GM12878 (cell line): ENCODE measurements around the gene PEX12. TPM values are rescaled to one million over a fixed set of nuclear protein-coding genes. Genes with fewer than 3 reads are reported as not detected.

Experiments used
- ATAC-seq: fragments of 200-7000 bp; cut with Tn5 transposase; 3 replicates; pipeline ENCODE4 v1.9.1; 2020; ENCODE audit warnings: mild to moderate bottlenecking, moderate library complexity
- BruUV-seq: library from RNA; stranded (reverse); fragments of 400-500 nt; replicated peaks from 2 replicates; lab custom pipeline; 2021; lab: Mats Ljungman, UMichigan
- CTCF ChIA-PET: fragments of 300-600 bp; sonication (Branson Sonifier 250); formaldehyde crosslinking; extraction: SDS; loops from one replicate; lab custom pipeline; 2021; ENCODE audit warnings: inconsistent platforms; lab: Yijun Ruan, JAX
- POLR2A ChIA-PET: fragments of 350-600 bp; formaldehyde crosslinking; extraction: SDS; loops from one replicate; lab custom pipeline; 2021; ENCODE audit warnings: inconsistent platforms; lab: Charles Lee
- RAD21 ChIA-PET: fragments of 300-600 bp; sonication (Branson Sonifier 250); formaldehyde crosslinking; loops from one replicate; lab custom pipeline; 2023; ENCODE audit warnings: antibody characterized with exemption; ENCODE audit not compliant: unreplicated experiment; lab: Charles Lee
- SMC1A ChIA-PET: fragments of 300-600 bp; sonication (Branson Sonifier 250); formaldehyde crosslinking; loops from one replicate; lab custom pipeline; 2023; ENCODE audit not compliant: unreplicated experiment, uncharacterized antibody; lab: Charles Lee
- DNase-seq: peaks from one replicate; pipeline ENCODE4 v3.0.0-alpha.2; 2011; ENCODE audit warnings: low read depth, low spot score
- FAIRE-seq: peaks from 3 replicates; lab custom pipeline; 2011; peaks lifted over from hg19 to GRCh38; lab: Jason Lieb, UNC
- H2AFZ ChIP-seq: 2 replicates; pipeline ENCODE4 v1.6.0; 2011; ENCODE audit warnings: low read depth, low read length, control low read depth; ENCODE audit not compliant: control insufficient read depth
- H3K27ac ChIP-seq: 2 replicates; pipeline ENCODE4 v1.5.1; 2011; ENCODE audit warnings: control low read depth; ENCODE audit not compliant: control insufficient read depth, insufficient read depth
- H3K27me3 ChIP-seq, 2 experiments: replicated peaks in 1 of 2; 2 replicates each; pipeline versions ENCODE4 v1.6.0 to v1.6.1; 2011; ENCODE audit warnings: low read length in 1 of 2; ENCODE audit not compliant: control insufficient read depth in 2 of 2, insufficient read depth in 2 of 2
- H3K36me3 ChIP-seq, 2 experiments: 2 replicates each; pipeline ENCODE4 v1.5.1; 2011; ENCODE audit warnings: low read length in 1 of 2; ENCODE audit not compliant: control insufficient read depth in 2 of 2, insufficient read depth in 2 of 2
- H3K4me1 ChIP-seq: 2 replicates; pipeline ENCODE4 v1.6.1; 2011; ENCODE audit warnings: mild to moderate bottlenecking, low read length, moderate library complexity, mixed read lengths; ENCODE audit not compliant: control insufficient read depth, insufficient read depth
- H3K4me2 ChIP-seq: 2 replicates; pipeline ENCODE4 v1.6.0; 2011; ENCODE audit warnings: control low read depth; ENCODE audit not compliant: control insufficient read depth, insufficient read depth
- H3K4me3 ChIP-seq: fragments of 200-600 bp; sonication (generic); 2 replicates; pipeline ENCODE4 v1.5.1; 2016
- H3K79me2 ChIP-seq: 2 replicates; pipeline ENCODE4 v1.6.0; 2011; ENCODE audit warnings: low read length; ENCODE audit not compliant: control insufficient read depth, insufficient read depth
- H3K9ac ChIP-seq: 2 replicates; pipeline ENCODE4 v1.8.0; 2011; ENCODE audit warnings: low read length, control low read depth, mixed read lengths; ENCODE audit not compliant: control insufficient read depth, insufficient read depth
- H3K9me3 ChIP-seq: replicated peaks from 3 replicates; pipeline ENCODE4 v1.5.1; 2011; ENCODE audit warnings: mild to moderate bottlenecking, low read length; ENCODE audit not compliant: control insufficient read depth, insufficient read depth
- H4K20me1 ChIP-seq: 2 replicates; pipeline ENCODE4 v1.6.0; 2011; ENCODE audit not compliant: control insufficient read depth, insufficient read depth
- CEBPB ChIP-seq, 2 experiments: fragments of 150-350 bp in 1 of 2; IDR thresholded peaks; 2 replicates each; pipeline ENCODE4 v1.6.1; 2012 to 2014; ENCODE audit warnings: low read depth in 2 of 2, low read length in 2 of 2, borderline replicate concordance in 1 of 2, inconsistent platforms in 1 of 2
- HDAC2 ChIP-seq: fragments of 200-600 bp; sonication (generic); IDR thresholded peaks from 2 replicates; pipeline ENCODE4 v1.6.1; 2017
- KAT2A ChIP-seq: conservative IDR thresholded peaks from 2 replicates; pipeline ENCODE4 v1.6.1; 2011; ENCODE audit warnings: low read depth, low read length; ENCODE audit not compliant: control insufficient read depth
- NBN ChIP-seq: fragments of 450-650 bp; IDR thresholded peaks from 2 replicates; pipeline ENCODE4 v1.6.1; 2016
- RAD51 ChIP-seq: fragments of 450-650 bp; IDR thresholded peaks from 2 replicates; pipeline ENCODE4 v1.6.1; 2016; ENCODE audit warnings: moderate library complexity, mild to moderate bottlenecking, inconsistent platforms
- RBBP5 ChIP-seq: fragments of 200-600 bp; sonication (generic); conservative IDR thresholded peaks from 2 replicates; pipeline ENCODE4 v1.6.1; 2016
- STAT3 ChIP-seq: IDR thresholded peaks from 2 replicates; pipeline ENCODE4 v1.6.1; 2011; ENCODE audit warnings: low read depth, low read length, improper control_type of control experiment
- TAF1 ChIP-seq: IDR thresholded peaks from 2 replicates; pipeline ENCODE4 v1.6.1; 2011; ENCODE audit warnings: mild to moderate bottlenecking, low read depth, low read length, borderline replicate concordance
- USF1 ChIP-seq: IDR thresholded peaks from 2 replicates; pipeline ENCODE4 v1.6.1; 2011; ENCODE audit warnings: borderline replicate concordance, low read depth, mild to moderate bottlenecking, moderate library complexity, mixed read lengths, low read length; ENCODE audit not compliant: insufficient read depth; ENCODE audit errors: extremely low read length
- ZNF207 ChIP-seq: fragments of 450-650 bp; IDR thresholded peaks from 2 replicates; pipeline ENCODE4 v1.6.1; 2014; ENCODE audit warnings: antibody characterized with exemption, mild to moderate bottlenecking, borderline replicate concordance
- ZNF217 ChIP-seq: fragments of 450-650 bp; IDR thresholded peaks from 2 replicates; pipeline ENCODE4 v1.6.1; 2017; ENCODE audit warnings: antibody characterized with exemption, mild to moderate bottlenecking
- ZNF274 ChIP-seq: IDR thresholded peaks from one replicate; pipeline ENCODE4 v1.8.0; 2011; ENCODE audit not compliant: insufficient read length, insufficient read depth
- ZNF384 ChIP-seq: IDR thresholded peaks from 2 replicates; pipeline ENCODE4 v1.6.1; 2012; ENCODE audit warnings: low read depth, mild to moderate bottlenecking, low read length, improper control_type of control experiment, borderline replicate concordance
- WGBS: methylation state at CpG from one replicate; pipeline ENCODE4 v1.1.6; 2016; ENCODE audit warnings: low lambda C conversion rate; ENCODE audit not compliant: insufficient replicate concordance, insufficient coverage; ENCODE audit errors: missing lambda C conversion rate; 5-methylcytosine and 5-hydroxymethylcytosine counted together
- in situ Hi-C: fragments of 300-500 bp; cut with MboI; formaldehyde crosslinking; loops from 9 replicates; pipeline ENCODE4 v1.14.3; 2018; ENCODE audit warnings: mixed read lengths
- intact Hi-C: fragments of 100-400 bp; cut with micrococcal nuclease; formaldehyde crosslinking; loops from one replicate; pipeline ENCODE4 v1.14.2; 2022; ENCODE audit not compliant: unreplicated experiment
- polyA plus RNA-seq, 11 experiments: library from polyadenylated mRNA; depleted of rRNA in 4 of 11; unstranded in 6 of 11; stranded (reverse) in 5 of 11; fragments of >200 nt; fragmentation: Nextera tagmentation in 4 of 11; fragmentation: Illumina TruSeq in 1 of 11; extraction: Ambion mirVana in 4 of 11; extraction: Trizol in 1 of 11; gene quantifications; 1 replicate in 1 of 11; 2 replicates in 10 of 11; pipeline versions ENCODE4 v1.2.1 to v1.2.3, GENCODE V29; 2011 to 2016; ENCODE audit warnings: inconsistent platforms in 2 of 11, missing spikeins in 2 of 11, low read depth in 1 of 11
- total RNA-seq, 4 experiments: library from RNA; depleted of rRNA in 3 of 4; stranded (reverse); fragments of >200 nt in 3 of 4; fragmentation: Illumina TruSeq in 1 of 4; extraction: Trizol in 1 of 4; gene quantifications; 2 replicates each; pipeline versions ENCODE4 v1.2.1 to v1.2.3, GENCODE V29; 2013 to 2021
- TF ChIP-seq, protein P1 (sequence below): IDR thresholded peaks from 2 replicates; pipeline ENCODE4 v1.6.1; 2012; ENCODE audit warnings: mild to moderate bottlenecking, low read depth, low read length
- TF ChIP-seq, protein P2 (sequence below): IDR thresholded peaks from 2 replicates; pipeline ENCODE4 v1.6.1; 2012; ENCODE audit warnings: low read depth, low read length, improper control_type of control experiment
- TF ChIP-seq, protein P3 (sequence below): IDR thresholded peaks from 2 replicates; pipeline ENCODE4 v1.6.1; 2012; ENCODE audit warnings: low read depth, low read length, improper control_type of control experiment

Gene PEX12
- total and polyA plus RNA-seq, 10 of the 15 experiments (the other 5 are each of a cell fraction or from before 2014, with no cell fraction given): 2.9 to 15.8 (median 4.6) TPM

GRCh38 chr17:35548978-35549377, 29.4 kb downstream of the PEX12 start (continued):
- TF ChIP-seq ZNF207 (no peak), TAF1 (no peak), ZNF384 (no peak), STAT3 (no peak), ZNF217 (no peak), USF1 (no peak)
- TF ChIP-seq, protein P1, sequence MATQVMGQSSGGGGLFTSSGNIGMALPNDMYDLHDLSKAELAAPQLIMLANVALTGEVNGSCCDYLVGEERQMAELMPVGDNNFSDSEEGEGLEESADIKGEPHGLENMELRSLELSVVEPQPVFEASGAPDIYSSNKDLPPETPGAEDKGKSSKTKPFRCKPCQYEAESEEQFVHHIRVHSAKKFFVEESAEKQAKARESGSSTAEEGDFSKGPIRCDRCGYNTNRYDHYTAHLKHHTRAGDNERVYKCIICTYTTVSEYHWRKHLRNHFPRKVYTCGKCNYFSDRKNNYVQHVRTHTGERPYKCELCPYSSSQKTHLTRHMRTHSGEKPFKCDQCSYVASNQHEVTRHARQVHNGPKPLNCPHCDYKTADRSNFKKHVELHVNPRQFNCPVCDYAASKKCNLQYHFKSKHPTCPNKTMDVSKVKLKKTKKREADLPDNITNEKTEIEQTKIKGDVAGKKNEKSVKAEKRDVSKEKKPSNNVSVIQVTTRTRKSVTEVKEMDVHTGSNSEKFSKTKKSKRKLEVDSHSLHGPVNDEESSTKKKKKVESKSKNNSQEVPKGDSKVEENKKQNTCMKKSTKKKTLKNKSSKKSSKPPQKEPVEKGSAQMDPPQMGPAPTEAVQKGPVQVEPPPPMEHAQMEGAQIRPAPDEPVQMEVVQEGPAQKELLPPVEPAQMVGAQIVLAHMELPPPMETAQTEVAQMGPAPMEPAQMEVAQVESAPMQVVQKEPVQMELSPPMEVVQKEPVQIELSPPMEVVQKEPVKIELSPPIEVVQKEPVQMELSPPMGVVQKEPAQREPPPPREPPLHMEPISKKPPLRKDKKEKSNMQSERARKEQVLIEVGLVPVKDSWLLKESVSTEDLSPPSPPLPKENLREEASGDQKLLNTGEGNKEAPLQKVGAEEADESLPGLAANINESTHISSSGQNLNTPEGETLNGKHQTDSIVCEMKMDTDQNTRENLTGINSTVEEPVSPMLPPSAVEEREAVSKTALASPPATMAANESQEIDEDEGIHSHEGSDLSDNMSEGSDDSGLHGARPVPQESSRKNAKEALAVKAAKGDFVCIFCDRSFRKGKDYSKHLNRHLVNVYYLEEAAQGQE: no peak

GRCh38 chr17:35548208-35548810, 30.1 kb downstream of the PEX12 start:
- FAIRE-seq (no peak), ATAC-seq (no peak), DNase-seq (no peak)
- in situ Hi-C loops (no loop called here), intact Hi-C loops (no loop called here)
- Histone ChIP-seq H2AFZ (no peak overlapping the region), H3K27ac (no peak overlapping the region), H3K9me3 (no peaks in the 10 kb centered on the region), H3K79me2 (no peaks in the 10 kb centered on the region), H3K9ac (no peak overlapping the region), H3K36me3 (no peaks in the 10 kb centered on the region; a peak in 1 of 4 replicates), H3K4me1 (no peaks in the 10 kb centered on the region; the same call in 1 of the 2 replicates), H3K4me2 (no peak overlapping the region), H3K27me3 (no peaks in the 10 kb centered on the region), H3K4me3 (no peak overlapping the region), H4K20me1 (no peaks in the 10 kb centered on the region)
- no TSS peak for BruUV-seq
- 87% methylated on average over 8 of the region's 8 CpGs for WGBS
- ChIA-PET SMC1A (interaction anchor here (1.0 kb wide), 1 partner anchor 281 kb away, joined by 3 read pairs; no protein-coding TSS in a partner anchor), CTCF (interaction anchor here (0.9 to 2.1 kb wide), 4 partner anchors 11 to 199 kb away, joined by 3 to 6 read pairs (median 4); no protein-coding TSS in a partner anchor), POLR2A (no interaction called here), RAD21 (no interaction called here)
- TF ChIP-seq CEBPB (IDR thresholded peaks at IDR 0.05; ENCODE audit: borderline replicate concordance in 1 of 2, low read depth in 2 of 2, low read length in 2 of 2) (no peak), HDAC2 (no peak), KAT2A (no peak), RBBP5 (no peak), NBN (no peak), ZNF274 (no peak), ZNF384 (no peak), RAD51 (no peak)
- TF ChIP-seq, protein P2, sequence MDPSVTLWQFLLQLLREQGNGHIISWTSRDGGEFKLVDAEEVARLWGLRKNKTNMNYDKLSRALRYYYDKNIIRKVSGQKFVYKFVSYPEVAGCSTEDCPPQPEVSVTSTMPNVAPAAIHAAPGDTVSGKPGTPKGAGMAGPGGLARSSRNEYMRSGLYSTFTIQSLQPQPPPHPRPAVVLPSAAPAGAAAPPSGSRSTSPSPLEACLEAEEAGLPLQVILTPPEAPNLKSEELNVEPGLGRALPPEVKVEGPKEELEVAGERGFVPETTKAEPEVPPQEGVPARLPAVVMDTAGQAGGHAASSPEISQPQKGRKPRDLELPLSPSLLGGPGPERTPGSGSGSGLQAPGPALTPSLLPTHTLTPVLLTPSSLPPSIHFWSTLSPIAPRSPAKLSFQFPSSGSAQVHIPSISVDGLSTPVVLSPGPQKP: no peak
- TF ChIP-seq, protein P3, sequence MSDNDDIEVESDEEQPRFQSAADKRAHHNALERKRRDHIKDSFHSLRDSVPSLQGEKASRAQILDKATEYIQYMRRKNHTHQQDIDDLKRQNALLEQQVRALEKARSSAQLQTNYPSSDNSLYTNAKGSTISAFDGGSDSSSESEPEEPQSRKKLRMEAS: no peak
